ENCODE data around the gene SCEL.

Gene SCEL

GRCh38 chr13:77530875-77531274, 4.6 kb upstream of the SCEL start:
- no peaks in the 10 kb centered on the region for H3K36me3 Mint-ChIP-seq (ENCODE audit: low read depth)
- H3K4me1 Mint-ChIP-seq = peaks cover 36% of the 10 kb centered on the region
- TF ChIP-seq CTCF (IDR thresholded peaks at IDR 0.05) = no peak
- H3K27ac Mint-ChIP-seq = no peak overlapping the region
- H3K27me3 Mint-ChIP-seq (ENCODE audit: low read depth, poor library complexity) = peaks cover 3% of the 10 kb centered on the region
- no peaks in the 10 kb centered on the region for H3K9me3 Mint-ChIP-seq
- no peak overlapping the region for H3K4me3 Mint-ChIP-seq
- DNase-seq = no peak

- Mint-ChIP-seq H3K27ac (no peak overlapping the region), H3K27me3 (ENCODE audit: low read depth, poor library complexity) (no peaks in the 10 kb centered on the region), H3K36me3 (ENCODE audit: low read depth) (no peaks in the 10 kb centered on the region), H3K4me3 (no peak overlapping the region), H3K9me3 (no peaks in the 10 kb centered on the region), H3K4me1 (peaks cover 34% of the 10 kb centered on the region)
- no peak for DNase-seq
- no peak for TF ChIP-seq CTCF (IDR thresholded peaks at IDR 0.05)
Measured at GRCh38 chr13:77532983-77533382, 2.5 kb upstream of the SCEL start.

- Mint-ChIP-seq H3K4me3 (no peak overlapping the region), H3K36me3 (ENCODE audit: low read depth) (no peaks in the 10 kb centered on the region), H3K27me3 (ENCODE audit: low read depth, poor library complexity) (peaks cover 4% of the 10 kb centered on the region), H3K27ac (no peak overlapping the region), H3K9me3 (no peaks in the 10 kb centered on the region), H3K4me1 (peaks cover 22% of the 10 kb centered on the region)
- DNase-seq = no peak
- no peak for TF ChIP-seq CTCF (IDR thresholded peaks at IDR 0.05)
Measured at GRCh38 chr13:77533875-77534788, 1.4 kb upstream of the SCEL start.

GRCh38 chr13:77536358-77536757, 852 bp downstream of the SCEL start:
- Mint-ChIP-seq H3K9me3 (no peaks in the 10 kb centered on the region), H3K27me3 (ENCODE audit: low read depth, poor library complexity) (peaks cover 4% of the 10 kb centered on the region), H3K36me3 (ENCODE audit: low read depth) (no peaks in the 10 kb centered on the region), H3K4me3 (no peak overlapping the region), H3K4me1 (peaks cover 14% of the 10 kb centered on the region), H3K27ac (no peak overlapping the region)
- TF ChIP-seq CTCF (IDR thresholded peaks at IDR 0.05) = no peak
- no peak for DNase-seq

- Mint-ChIP-seq H3K27me3 (ENCODE audit: low read depth, poor library complexity) (peaks cover 4% of the 10 kb centered on the region), H3K4me1 (peaks cover 14% of the 10 kb centered on the region), H3K4me3 (no peak overlapping the region), H3K27ac (no peak overlapping the region), H3K36me3 (ENCODE audit: low read depth) (no peaks in the 10 kb centered on the region), H3K9me3 (no peaks in the 10 kb centered on the region)
- DNase-seq = no peak
- no peak for TF ChIP-seq CTCF (IDR thresholded peaks at IDR 0.05)
Measured at GRCh38 chr13:77537289-77537919, 1.9 kb downstream of the SCEL start.
